ENCODE data around the gene VN1R5.

Gene VN1R5

DNA sequence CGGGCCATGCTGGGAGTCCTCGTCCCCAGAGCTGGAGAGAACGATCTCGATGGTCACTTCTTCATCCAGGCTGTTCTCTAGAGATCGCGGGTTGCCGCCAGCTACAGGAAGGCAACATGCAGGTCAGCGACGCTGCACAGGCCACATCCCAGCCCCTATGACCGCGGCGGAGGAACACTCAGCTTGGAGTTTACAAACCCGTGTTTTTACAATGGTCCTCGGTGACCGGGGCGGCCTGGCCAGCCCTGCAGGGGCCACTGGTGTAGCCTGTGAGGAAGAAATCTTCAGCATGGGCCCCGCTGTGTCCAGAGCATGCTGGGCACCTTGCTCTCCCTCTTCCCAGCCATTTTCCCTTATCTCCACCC, 45.3 kb downstream of the VN1R5 start:
- H3K9me3 Mint-ChIP-seq: no peaks in the 10 kb centered on the region
- peaks cover 7% of the 10 kb centered on the region for H3K36me3 Mint-ChIP-seq (ENCODE audit: low read depth)
- H3K4me3 Mint-ChIP-seq: no peak overlapping the region
- no peak overlapping the region for H3K27ac Mint-ChIP-seq
- H3K4me1 Mint-ChIP-seq (ENCODE audit: low read depth): peaks cover 3% of the 10 kb centered on the region
- H3K27me3 Mint-ChIP-seq (ENCODE audit: low read depth): no peaks in the 10 kb centered on the region

DNA sequence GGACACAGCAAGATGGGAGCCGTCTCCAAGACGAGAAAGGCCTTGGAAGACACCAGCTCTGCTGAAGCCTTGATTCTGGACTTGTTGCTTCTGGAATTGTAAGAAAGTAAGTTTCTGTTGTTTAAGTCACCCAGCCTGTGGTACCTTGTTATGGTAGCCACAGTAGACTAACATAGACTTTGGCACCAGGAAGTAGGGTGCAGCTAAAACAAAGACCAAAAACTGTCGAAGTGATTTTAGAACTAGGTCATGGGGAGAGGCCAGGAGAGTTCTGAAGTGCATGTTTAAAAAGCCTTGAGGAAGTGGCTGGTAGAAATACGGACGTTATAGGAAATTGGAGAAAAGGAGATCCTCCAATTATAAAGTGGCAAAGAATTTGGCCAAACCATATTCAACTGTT, 47.3 kb downstream of the VN1R5 start:
- peaks cover 7% of the 10 kb centered on the region for H3K36me3 Mint-ChIP-seq (ENCODE audit: low read depth)

GRCh38 chr1:247304031-247304430, 48.2 kb downstream of the VN1R5 start:
- Mint-ChIP-seq H3K27me3 (ENCODE audit: low read depth) (no peaks in the 10 kb centered on the region), H3K27ac (no peak overlapping the region), H3K9me3 (no peaks in the 10 kb centered on the region), H3K4me3 (no peak overlapping the region), H3K36me3 (ENCODE audit: low read depth) (peaks cover 7% of the 10 kb centered on the region), H3K4me1 (ENCODE audit: low read depth) (no peaks in the 10 kb centered on the region)

More for the DNA sequence above, 47.3 kb downstream of the VN1R5 start:
- Mint-ChIP-seq H3K4me3 (no peak overlapping the region), H3K27ac (no peak overlapping the region), H3K27me3 (ENCODE audit: low read depth) (no peaks in the 10 kb centered on the region), H3K4me1 (ENCODE audit: low read depth) (no peaks in the 10 kb centered on the region), H3K9me3 (no peaks in the 10 kb centered on the region)

All from T-helper 1 cell treated with Interleukin-12 subunit alpha and Interleukin-12 subunit beta and Interleukin-4 antibody, amounts not matched to agents 30 μg/mL and 1 μg/mL, for 36 hours (primary cell).